CD4-positive, alpha-beta T cell treated with Interleukin-1 beta for 1 hour (primary cell): Measurements from ENCODE around the gene XIRP1.
"Not testable (repeated sequence)": the region's sequence is repeated elsewhere in the genome, so short reads cannot be mapped to it uniquely, and the experiment has no call there.

ENCODE experiments used
- DNase-seq, 2 donors: peaks; one replicate each; pipeline ENCODE4 v3.0.0-alpha.2; 2020 to 2022

Gene XIRP1

GRCh38 chr3:39185959-39186691 is 6.3 kb downstream of the XIRP1 start:
- no peak for DNase-seq

- no peak for DNase-seq
These were observed 7.0 kb downstream of the XIRP1 start for GRCh38 chr3:39185326-39185958.

- DNase-seq = no peak
These were observed 7.5 kb downstream of the XIRP1 start for GRCh38 chr3:39184968-39185285.

GRCh38 chr3:39184081-39184967 is 8.1 kb downstream of the XIRP1 start:
- no peak for DNase-seq

- DNase-seq = no peak
These were observed 8.9 kb downstream of the XIRP1 start for GRCh38 chr3:39183211-39184080.

GRCh38 chr3:39181408-39182335 is 10.7 kb downstream of the XIRP1 start:
- no peak for DNase-seq

- DNase-seq = peak; percentile 94
These were observed 11.6 kb downstream of the XIRP1 start for GRCh38 chr3:39180546-39181346.

GRCh38 chr3:39180183-39180545 is 12.2 kb downstream of the XIRP1 start:
- no peak for DNase-seq

- DNase-seq = no peak
These were observed 13.8 kb downstream of the XIRP1 start for GRCh38 chr3:39178553-39178952.

GRCh38 chr3:39177708-39178332 is 14.6 kb downstream of the XIRP1 start:
- DNase-seq = peak; percentile 79 to 84

GRCh38 chr3:39176025-39176714 is 16.2 kb downstream of the XIRP1 start:
- no peak for DNase-seq

GRCh38 chr3:39173318-39174125 is 18.9 kb downstream of the XIRP1 start:
- DNase-seq = no peak

- no peak for DNase-seq
These were observed 20.5 kb downstream of the XIRP1 start for GRCh38 chr3:39171860-39172259.

- DNase-seq = not testable (repeated sequence)
These were observed 21.5 kb downstream of the XIRP1 start for GRCh38 chr3:39170877-39171276.

- DNase-seq = no peak
These were observed 21.9 kb downstream of the XIRP1 start for GRCh38 chr3:39170461-39170860.

GRCh38 chr3:39169712-39170111 is 22.7 kb downstream of the XIRP1 start:
- DNase-seq = no peak

GRCh38 chr3:39168156-39168780 is 24.1 kb downstream of the XIRP1 start:
- DNase-seq = no peak

GRCh38 chr3:39166932-39167532 is 25.4 kb downstream of the XIRP1 start:
- peak in 1 of 2 donors; percentile 52 for DNase-seq
